Umbilical cord (tissue), 2 donors: ENCODE results near the gene EPB42. TPM values are rescaled to one million over a fixed set of nuclear protein-coding genes. Genes with fewer than 3 reads are reported as not detected.
"Not testable (repeated sequence)": the region's sequence is repeated elsewhere in the genome, so short reads cannot be mapped to it uniquely, and the experiment has no call there.

ENCODE experiments used
- DNase-seq: peaks from one replicate; pipeline ENCODE4 v3.0.0-alpha.2; 2015; ENCODE audit warnings: low spot score
- total RNA-seq: library from RNA; depleted of rRNA; stranded (reverse); fragments of >200 nt; gene quantifications from one replicate; pipeline ENCODE4 v1.2.3, GENCODE V29; 2014; ENCODE audit warnings: low replicate concordance; ENCODE audit not compliant: insufficient read depth

Gene EPB42
- total RNA-seq, 1 donor from 2014 or later, result 7.0 TPM

GRCh38 chr15:43212299-43212698, 8.5 kb downstream of the EPB42 start:
- DNase-seq, result no peak

DNA sequence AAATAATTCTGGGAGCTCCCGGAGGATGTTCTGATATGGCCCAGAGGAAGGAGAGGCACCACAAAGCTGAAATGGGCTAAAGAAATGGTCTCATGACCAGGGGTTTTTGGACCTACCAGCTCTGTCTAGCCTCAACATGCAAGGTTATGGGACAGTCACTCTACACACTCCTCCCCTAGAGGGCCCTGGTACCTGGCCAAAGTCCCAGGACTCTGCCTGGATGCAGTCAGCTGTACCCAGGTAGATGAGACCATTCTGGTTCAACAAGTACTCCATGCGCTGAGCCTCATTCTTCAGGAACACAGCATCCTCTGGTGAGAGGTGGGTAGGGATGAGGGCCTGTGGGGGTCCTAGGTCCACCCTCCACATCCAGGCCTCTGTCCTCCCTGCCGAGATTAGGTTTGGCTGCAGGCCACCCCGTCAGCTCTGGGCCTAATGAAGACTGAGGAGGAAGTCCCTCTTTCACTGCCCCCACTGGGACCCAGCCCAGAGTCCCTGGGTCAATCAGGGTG, 9.5 kb downstream of the EPB42 start:
- no peak for DNase-seq

- DNase-seq, result no peak
These were observed 10.0 kb downstream of the EPB42 start for GRCh38 chr15:43210807-43211206.

- no peak for DNase-seq
These were observed 10.6 kb downstream of the EPB42 start for GRCh38 chr15:43210172-43210745.

GRCh38 chr15:43209059-43209824, 11.6 kb downstream of the EPB42 start:
- no peak for DNase-seq

DNA sequence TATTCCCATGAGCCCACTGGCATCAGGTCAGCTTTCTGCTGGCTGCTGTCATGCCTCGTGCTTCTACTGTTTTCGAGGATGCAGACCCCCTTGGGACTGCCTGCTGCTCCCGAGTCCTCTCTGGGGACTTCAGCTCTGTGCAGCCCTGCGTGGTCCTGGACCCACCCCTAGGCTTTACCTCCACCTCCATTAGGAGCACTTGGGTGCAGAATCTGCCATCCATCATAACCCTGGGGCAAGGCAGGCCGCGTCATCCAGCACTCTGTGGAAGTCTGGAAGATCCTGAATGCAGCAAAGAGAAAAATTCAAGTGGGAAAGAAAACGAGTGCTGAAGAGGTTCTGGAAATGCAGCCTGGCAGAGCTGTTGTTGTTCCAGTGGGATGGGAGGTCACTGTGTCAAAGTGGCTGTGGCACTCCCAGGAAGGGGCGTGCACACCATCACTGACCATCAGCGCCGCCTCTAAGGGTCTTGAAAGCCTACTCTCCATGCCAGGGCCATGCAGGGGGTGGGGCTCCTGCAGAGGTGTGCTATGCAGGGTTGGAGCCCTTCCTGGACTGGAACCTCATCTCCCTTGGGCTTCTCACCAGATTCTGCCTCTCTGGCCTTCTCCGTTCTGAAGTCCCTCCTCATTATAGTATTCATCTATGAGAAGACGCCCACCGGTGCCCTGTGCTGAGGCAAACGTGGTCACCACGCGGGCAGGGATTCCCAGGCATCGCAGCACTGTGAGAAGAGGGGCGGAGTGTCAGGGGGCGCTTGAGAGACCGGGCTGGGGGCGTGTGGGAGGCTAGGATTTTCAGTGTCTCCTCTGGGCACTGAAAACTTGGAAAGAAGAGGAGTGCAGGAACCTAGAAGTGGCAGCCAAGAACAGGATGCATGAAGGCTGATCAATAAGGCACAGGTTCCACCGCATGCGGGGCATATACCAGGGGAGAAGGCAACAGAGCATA, 12.5 kb downstream of the EPB42 start:
- DNase-seq, result no peak

DNA sequence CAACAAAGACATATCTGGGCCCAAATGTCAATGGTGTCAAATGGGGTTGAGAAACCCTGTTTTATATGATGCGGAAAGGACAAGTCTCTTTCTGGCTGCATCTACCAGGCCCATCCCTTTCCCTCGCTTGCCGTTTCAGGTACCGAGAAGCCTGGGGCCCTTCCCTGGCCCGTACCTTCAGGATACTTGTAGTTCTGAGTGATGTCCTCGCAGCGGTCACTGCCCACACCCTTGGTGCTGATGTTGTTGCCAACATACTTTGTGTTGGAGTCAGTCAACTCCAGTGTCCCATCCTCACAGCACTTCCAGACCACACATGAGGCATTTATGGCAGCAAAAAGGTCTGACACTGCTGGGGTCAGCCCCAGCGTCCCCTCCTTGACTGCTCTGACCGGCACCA, 13.8 kb downstream of the EPB42 start:
- DNase-seq, result no peak

- no peak for DNase-seq
These were observed 14.8 kb downstream of the EPB42 start for GRCh38 chr15:43206054-43206453.

DNA sequence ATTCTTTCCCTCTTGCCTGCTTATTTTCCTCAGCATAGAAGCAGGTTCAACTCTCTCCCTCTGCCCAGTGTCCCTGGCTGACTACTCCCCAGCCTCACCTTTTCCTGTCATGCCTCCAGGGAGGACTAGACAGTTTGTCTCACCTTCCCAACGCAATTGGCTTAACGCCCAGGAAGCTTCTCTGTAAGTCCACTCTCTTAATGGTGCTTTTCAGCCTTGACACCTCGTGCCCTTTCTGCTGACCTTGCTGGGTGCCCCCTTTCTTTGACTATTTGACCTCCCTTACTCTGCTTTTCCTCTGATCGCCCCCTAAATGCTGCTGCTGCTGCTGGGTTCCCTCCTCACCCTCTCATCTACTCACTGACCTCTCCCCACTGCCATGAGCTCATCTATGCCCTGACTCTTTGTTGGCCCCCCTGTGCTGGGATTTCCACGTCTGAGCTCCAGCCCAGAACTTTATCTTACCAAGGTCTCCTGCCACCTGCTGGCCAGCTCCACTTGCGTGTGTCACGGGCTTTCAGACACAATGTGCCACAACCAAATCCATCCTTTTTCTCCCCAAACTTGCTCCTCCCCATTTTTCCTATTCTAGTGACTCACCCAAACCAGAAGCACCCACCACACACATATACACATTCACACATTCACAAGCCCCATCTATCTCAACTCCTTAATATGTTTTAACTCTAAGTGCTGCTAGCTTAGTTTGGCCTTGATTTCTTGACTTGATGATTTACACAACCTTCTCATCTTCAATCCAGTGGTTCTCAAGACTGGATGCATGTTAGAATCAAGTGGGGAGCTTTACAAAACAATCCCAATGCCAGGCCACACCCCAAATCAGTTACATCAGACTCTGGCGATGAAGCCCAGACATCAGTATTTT, 16.6 kb downstream of the EPB42 start:
- DNase-seq, result peak; percentile 40

GRCh38 chr15:43199945-43200488, 20.8 kb downstream of the EPB42 start:
- DNase-seq, result no peak

GRCh38 chr15:43198992-43199391, 21.8 kb downstream of the EPB42 start:
- DNase-seq, result no peak

DNA sequence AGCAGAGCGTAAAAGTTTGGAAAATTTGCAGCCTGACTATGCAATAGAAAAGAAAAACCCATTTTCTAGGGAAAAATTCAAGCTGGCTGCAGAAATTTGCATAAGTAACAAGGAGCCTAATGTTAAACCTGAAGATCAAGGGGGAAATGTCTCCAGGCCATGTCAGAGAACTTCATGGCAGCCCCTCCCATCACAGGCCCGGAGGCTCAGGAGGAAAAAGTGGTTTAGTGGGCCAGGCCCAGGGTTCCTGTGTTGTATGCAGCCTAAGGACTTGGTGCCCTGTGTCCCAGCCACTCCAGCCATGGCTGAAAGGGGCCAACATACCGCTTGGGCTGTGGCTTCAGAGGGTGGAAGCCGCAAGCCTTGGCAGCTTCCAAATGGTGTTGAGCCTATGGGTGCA, 22.3 kb downstream of the EPB42 start:
- not testable (repeated sequence) for DNase-seq

- not testable (repeated sequence) for DNase-seq
These were observed 23.0 kb downstream of the EPB42 start for GRCh38 chr15:43197773-43198172.

GRCh38 chr15:43196760-43197548, 23.9 kb downstream of the EPB42 start:
- no peak for DNase-seq

GRCh38 chr15:43194795-43195194, 26.0 kb downstream of the EPB42 start:
- no peak for DNase-seq

GRCh38 chr15:43193710-43194109, 27.1 kb downstream of the EPB42 start:
- no peak for DNase-seq

DNA sequence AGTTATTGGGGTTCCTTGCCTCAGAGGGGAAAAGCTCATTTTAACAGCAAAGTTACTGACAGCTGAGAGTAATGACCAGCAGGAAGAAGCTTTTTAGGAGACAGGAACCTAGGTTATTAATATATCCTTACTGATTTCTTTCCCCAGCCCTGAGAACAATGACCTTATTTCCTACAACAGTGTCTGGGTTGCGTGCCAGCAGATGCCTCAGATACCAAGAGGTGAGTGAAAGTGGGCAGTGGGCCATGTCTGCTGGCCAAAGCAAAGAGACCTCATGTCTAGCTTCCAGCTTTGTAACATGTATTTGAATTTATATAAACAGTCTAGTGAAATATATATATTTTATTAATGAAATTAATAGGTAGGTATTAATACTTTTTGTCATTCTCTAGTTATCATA, 30.6 kb downstream of the EPB42 start:
- DNase-seq, result no peak

GRCh38 chr15:43189296-43189695, 31.5 kb downstream of the EPB42 start:
- no peak for DNase-seq

DNA sequence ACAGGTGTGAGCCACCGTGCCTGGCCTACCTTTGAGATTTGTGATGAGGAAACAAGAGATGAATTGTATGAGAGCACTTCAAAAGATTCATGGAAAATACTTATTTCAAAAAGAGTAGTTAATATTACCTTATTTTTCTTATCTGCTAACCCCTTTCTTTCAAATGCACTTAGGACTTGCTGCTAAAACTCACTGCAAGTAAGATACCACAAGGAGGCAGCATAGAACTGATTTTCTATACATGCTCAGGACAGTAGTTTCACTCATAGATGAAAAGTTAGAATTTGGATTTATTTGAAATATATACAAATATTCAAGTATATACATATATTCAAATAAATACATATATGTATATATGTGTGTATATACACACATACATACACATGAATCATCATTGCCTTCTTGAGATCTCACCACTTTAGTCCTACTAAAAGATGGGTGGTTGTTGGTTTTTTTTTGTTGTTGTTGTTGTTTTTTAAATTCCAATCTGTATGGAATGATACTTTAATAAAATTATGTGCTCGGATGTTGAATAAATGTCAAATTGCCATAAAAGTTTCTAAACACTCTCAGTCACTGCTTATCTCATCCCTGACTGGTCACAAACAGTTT, 33.2 kb downstream of the EPB42 start:
- DNase-seq, result peak; percentile 39

- no peak for DNase-seq
These were observed 34.8 kb downstream of the EPB42 start for GRCh38 chr15:43186003-43186353.
